Mammary epithelial cell (primary cell): Measurements from ENCODE around the gene LOXL1.

Source experiments
- CTCF ChIP-seq, 2 donors: IDR thresholded peaks in 1 of 2; conservative IDR thresholded peaks in 1 of 2; 2 replicates each; pipeline ENCODE4 v1.5.1; 2011 to 2012; ENCODE audit warnings: inconsistent platforms in 2 of 2, low read length in 2 of 2, mild to moderate bottlenecking in 2 of 2, control low read depth in 1 of 2, low read depth in 1 of 2; ENCODE audit not compliant: insufficient read depth in 1 of 2; ENCODE audit errors: extremely low read depth in 1 of 2
- EZH2 ChIP-seq: IDR thresholded peaks from 2 replicates; pipeline ENCODE4 v1.6.1; 2012; ENCODE audit warnings: low read length, inconsistent platforms, borderline replicate concordance

DNA sequence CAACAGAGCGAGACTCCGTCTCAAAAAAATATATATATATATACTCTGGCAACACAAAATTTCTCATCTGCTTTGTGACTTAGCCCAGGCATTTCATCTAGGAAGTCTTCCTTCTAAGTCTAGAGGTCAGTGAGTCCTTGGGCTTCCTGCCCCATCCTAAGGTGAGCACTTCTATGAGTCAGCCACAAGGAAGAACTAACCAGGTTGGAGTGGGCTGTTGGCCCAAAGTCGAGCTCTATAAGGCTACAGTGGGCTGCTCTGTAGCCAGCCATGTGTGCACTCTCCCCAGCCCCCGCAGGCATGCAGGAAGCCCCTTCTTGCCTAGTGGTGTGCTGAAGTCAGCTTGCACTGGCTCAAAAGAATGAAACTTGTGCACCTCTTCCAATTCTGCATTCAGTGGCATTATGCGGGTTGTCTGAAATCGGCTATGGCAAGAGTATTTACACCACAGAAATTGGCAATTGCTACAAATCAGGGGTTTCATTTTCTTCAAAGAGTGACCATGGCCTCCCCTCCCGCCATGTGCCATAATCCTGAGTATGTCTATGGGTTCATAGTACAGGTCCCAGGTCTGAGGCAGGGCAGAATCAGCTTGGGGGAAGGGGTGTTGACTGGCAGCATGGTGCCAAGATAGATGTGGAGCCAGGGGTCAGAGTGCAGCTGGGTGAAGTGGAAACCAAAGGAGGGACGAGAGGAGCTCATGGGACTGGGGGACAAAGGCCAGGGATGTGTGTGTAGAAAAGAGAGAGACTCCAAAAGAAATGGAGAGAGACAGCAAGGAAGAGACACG, 22.0 kb upstream of the LOXL1 start:
- TF ChIP-seq CTCF (conservative IDR thresholded peaks at IDR 0.05 in 1 of 2, IDR thresholded peaks at IDR 0.05 in 1 of 2; ENCODE audit: extremely low read depth in 1 of 2, insufficient read depth in 1 of 2, low read depth in 1 of 2, low read length in 2 of 2) = no peak
- TF ChIP-seq EZH2 = no peak
